RWPE1 (cell line): ENCODE data around the gene TBC1D14.

Source experiments
- CTCF ChIA-PET: fragments of 350-600 bp; sonication (Branson Sonifier 250); formaldehyde crosslinking; extraction: SDS; loops from one replicate; lab custom pipeline; 2021; lab: Yijun Ruan, JAX
- POLR2A ChIA-PET: fragments of 400-600 bp; formaldehyde crosslinking; extraction: SDS; loops from one replicate; lab custom pipeline; 2020; ENCODE audit warnings: antibody characterized with exemption; ENCODE audit not compliant: low non-redundant PET; lab: Yijun Ruan, JAX
- DNase-seq: peaks from one replicate; pipeline ENCODE4 v3.0.0; 2012; ENCODE audit warnings: low spot score
- H3K27ac ChIP-seq: fragments of 450-650 bp; 2 replicates; pipeline ENCODE4 v1.5.1; 2017
- CTCF ChIP-seq: fragments of 450-650 bp; conservative IDR thresholded peaks from 2 replicates; pipeline ENCODE4 v1.5.1; 2017; ENCODE audit warnings: low read depth, mild to moderate bottlenecking

The TBC1D14 gene

GRCh38 chr4:7020856-7021255 lies 111.2 kb downstream of the TBC1D14 start:
- ChIA-PET CTCF (interaction anchor here (0.7 kb wide), 1 partner anchor 47 kb away, joined by 3 read pairs; no protein-coding TSS in a partner anchor), POLR2A (no interaction called here)

GRCh38 chr4:7021355-7021754 lies 111.7 kb downstream of the TBC1D14 start:
- CTCF ChIA-PET = no interaction called here
- peak overlapping the region; percentile 92 for H3K27ac ChIP-seq
- no peak for DNase-seq
- POLR2A ChIA-PET = no interaction called here
- TF ChIP-seq CTCF = no peak

More at GRCh38 chr4:7020856-7021255, 111.2 kb downstream of the TBC1D14 start:
- peak overlapping the region; percentile 92 for H3K27ac ChIP-seq
- no peak for TF ChIP-seq CTCF
- no peak for DNase-seq

DNA sequence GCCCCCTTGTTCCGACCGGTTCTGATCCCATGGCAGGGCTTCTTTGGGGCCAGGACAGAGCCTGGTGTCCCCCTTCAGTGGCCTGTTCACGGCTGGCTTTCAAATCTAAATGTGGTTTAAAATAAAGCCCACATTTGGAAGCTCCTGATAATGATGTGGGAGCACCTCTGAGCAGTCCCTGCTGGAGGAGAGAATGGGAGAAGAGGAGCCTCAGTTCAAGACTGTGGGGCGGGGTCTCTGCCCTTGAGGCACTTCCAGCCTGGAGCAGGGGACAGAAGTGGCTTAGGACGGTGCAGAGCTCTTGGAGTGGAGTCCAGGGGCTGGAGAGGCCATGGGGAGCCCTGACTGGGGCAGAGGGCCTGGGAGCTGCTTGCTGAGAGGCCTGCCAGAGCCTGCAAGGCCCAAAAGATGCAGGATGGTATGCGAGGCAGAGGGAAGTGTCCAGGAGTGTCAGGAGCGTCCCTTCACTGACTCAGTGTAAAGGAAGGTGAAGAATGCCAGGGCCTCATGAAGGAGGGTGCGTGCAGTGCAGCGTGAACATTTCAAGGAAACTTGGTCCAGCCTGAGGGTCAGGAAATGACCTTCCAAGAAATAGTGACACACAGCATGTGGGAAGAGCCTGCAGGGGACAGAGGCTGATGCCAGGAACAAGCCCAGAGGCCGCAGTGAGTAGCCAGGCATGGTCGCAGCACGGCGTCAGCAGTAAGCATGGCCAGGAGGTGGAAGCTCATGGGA lies 112.5 kb downstream of the TBC1D14 start:
- peak; percentile 73 for DNase-seq
- H3K27ac ChIP-seq = peak overlapping the region; percentile 92
- CTCF ChIA-PET = interaction anchor here (0.7 kb wide), 1 partner anchor 21 kb away, joined by 7 read pairs; a partner anchor contains a TSS
- POLR2A ChIA-PET = no interaction called here
- TF ChIP-seq CTCF = no peak

- peak overlapping the region; percentile 92 for H3K27ac ChIP-seq
- no peak for DNase-seq
- POLR2A ChIA-PET = no interaction called here
- no peak for TF ChIP-seq CTCF
- CTCF ChIA-PET = interaction anchor here (0.8 kb wide), 1 partner anchor 141 kb away, joined by 3 read pairs; no protein-coding TSS in a partner anchor
Observed at GRCh38 chr4:7023486-7023885, 113.9 kb downstream of the TBC1D14 start.

- CTCF ChIA-PET = interaction anchor here (0.8 kb wide), 1 partner anchor 141 kb away, joined by 3 read pairs; no protein-coding TSS in a partner anchor
- POLR2A ChIA-PET = no interaction called here
- TF ChIP-seq CTCF = no peak
- H3K27ac ChIP-seq = peak overlapping the region; percentile 92
- DNase-seq = no peak
Observed at GRCh38 chr4:7023901-7024300, 114.3 kb downstream of the TBC1D14 start.

- no peak for TF ChIP-seq CTCF
- DNase-seq = no peak
- ChIA-PET POLR2A (no interaction called here), CTCF (interaction anchor here (0.8 kb wide), 1 partner anchor 142 kb away, joined by 3 read pairs; no protein-coding TSS in a partner anchor)
- H3K27ac ChIP-seq = peak overlapping the region; percentile 92
Observed at GRCh38 chr4:7024336-7024890, 114.8 kb downstream of the TBC1D14 start.
